Progenitor cell of endocrine pancreas (in vitro differentiated cells): ENCODE data around the gene CENPB. TPM values are rescaled to one million over a fixed set of nuclear protein-coding genes. Genes with fewer than 3 reads are reported as not detected.

Experiments used
- DNase-seq: peaks from one replicate; pipeline ENCODE4 v3.0.0; 2021; ENCODE audit warnings: low spot score; ENCODE audit not compliant: unreplicated experiment
- H3K27ac Mint-ChIP-seq: 2 replicates; pipeline ENCODE4 v1.8.0; 2021; ENCODE audit warnings: mild to moderate bottlenecking, moderate library complexity, mixed read lengths
- H3K27me3 Mint-ChIP-seq: 2 replicates; pipeline ENCODE4 v1.8.0; 2021; ENCODE audit warnings: mixed read lengths
- H3K36me3 Mint-ChIP-seq: 2 replicates; pipeline ENCODE4 v1.8.0; 2022; ENCODE audit warnings: mixed read lengths; ENCODE audit not compliant: insufficient read depth
- H3K4me1 Mint-ChIP-seq: 2 replicates; pipeline ENCODE4 v1.8.0; 2021; ENCODE audit warnings: low read depth, mixed read lengths
- H3K4me3 Mint-ChIP-seq: 2 replicates; pipeline ENCODE4 v1.8.0; 2021; ENCODE audit warnings: low read depth, mild to moderate bottlenecking, moderate library complexity, mixed read lengths
- H3K9me3 Mint-ChIP-seq: 2 replicates; pipeline ENCODE4 v1.8.0; 2021; ENCODE audit warnings: low read depth, mixed read lengths
- total RNA-seq: library from RNA; stranded (reverse); gene quantifications from 2 replicates; pipeline ENCODE4 v1.2.1, GENCODE V29; 2021
- TF ChIP-seq, protein P1 (sequence below): fragments of 200-600 bp; sonication (generic); IDR thresholded peaks from one replicate; pipeline ENCODE4 v1.5.0; 2021; ENCODE audit warnings: antibody characterized with exemption, mild to moderate bottlenecking; ENCODE audit not compliant: unreplicated experiment

Gene CENPB
- total RNA-seq, 1 donor from 2014 or later: 49.6 TPM

DNA sequence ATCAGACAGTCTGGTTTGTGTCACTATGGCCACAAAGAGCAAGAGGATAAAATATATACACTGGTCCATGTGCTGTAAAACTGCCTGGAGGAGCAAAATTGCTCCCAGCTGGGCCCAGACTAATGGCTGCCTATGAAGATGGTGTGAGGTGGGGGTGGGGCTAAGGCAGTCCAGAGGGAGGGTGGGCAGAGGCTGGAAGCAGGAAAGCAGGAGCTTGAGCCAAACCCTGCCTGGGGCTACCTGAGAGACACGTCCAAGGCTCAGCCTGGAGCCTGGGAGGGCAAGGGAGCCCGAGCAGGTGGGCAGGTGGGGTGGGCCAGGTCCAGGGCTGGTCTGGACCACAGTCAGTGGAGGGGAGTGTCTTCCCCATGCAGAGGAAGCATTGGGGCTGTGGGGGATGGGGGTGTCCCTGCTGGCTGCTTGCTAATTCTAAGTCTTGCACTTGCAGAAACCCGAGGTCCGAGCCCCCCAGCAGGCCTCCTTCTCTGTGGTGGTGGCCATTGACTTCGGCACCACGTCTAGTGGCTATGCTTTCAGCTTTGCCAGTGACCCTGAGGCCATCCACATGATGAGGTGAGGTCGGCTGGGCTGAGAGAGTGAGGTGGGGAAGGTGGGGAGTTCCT is 44.6 kb downstream of the CENPB start:
- Mint-ChIP-seq H3K9me3 (no peaks in the 10 kb centered on the region), H3K27me3 (peaks cover 46% of the 10 kb centered on the region), H3K4me3 (no peak overlapping the region), H3K4me1 (peaks cover 7% of the 10 kb centered on the region), H3K27ac (no peak overlapping the region), H3K36me3 (no peaks in the 10 kb centered on the region)
- TF ChIP-seq, protein P1, sequence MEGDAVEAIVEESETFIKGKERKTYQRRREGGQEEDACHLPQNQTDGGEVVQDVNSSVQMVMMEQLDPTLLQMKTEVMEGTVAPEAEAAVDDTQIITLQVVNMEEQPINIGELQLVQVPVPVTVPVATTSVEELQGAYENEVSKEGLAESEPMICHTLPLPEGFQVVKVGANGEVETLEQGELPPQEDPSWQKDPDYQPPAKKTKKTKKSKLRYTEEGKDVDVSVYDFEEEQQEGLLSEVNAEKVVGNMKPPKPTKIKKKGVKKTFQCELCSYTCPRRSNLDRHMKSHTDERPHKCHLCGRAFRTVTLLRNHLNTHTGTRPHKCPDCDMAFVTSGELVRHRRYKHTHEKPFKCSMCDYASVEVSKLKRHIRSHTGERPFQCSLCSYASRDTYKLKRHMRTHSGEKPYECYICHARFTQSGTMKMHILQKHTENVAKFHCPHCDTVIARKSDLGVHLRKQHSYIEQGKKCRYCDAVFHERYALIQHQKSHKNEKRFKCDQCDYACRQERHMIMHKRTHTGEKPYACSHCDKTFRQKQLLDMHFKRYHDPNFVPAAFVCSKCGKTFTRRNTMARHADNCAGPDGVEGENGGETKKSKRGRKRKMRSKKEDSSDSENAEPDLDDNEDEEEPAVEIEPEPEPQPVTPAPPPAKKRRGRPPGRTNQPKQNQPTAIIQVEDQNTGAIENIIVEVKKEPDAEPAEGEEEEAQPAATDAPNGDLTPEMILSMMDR: no peak
- DNase-seq: no peak

DNA sequence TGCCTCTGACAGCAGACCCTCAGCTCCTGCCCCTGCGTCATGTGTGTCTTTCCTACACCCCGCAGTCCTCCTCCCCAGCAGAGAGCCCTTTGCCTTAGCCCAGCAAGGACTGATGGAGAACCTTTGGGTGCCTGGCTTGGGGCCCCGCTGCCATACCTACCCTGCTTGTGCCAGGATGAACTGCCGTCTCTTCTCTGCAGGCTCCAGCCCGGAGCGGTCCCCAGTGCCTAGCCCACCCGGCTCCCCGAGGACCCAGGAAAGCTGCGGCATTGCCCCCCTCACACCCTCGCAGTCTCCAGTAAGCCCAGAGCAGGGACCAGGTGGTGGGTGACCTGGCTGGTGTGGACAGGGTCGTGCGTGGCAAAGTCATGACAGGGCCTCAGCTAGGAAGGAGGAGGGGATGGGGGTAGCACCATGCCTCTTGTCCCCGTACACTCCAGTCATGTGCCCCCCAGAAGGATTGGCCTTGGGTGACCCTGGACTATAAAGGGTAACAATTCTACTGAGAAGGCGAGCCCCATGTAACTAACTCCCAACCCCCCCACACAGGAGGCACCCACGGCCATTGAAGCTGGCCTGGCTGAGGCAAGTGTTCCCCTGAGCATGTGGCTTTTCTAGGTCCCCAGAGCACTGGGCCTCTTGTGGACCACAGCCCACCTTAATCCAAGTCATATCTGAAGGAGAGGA is 45.8 kb downstream of the CENPB start:
- peaks cover 41% of the 10 kb centered on the region for H3K27me3 Mint-ChIP-seq
- no peak for DNase-seq
- TF ChIP-seq, protein P1: no peak
- H3K27ac Mint-ChIP-seq: no peak overlapping the region
- H3K36me3 Mint-ChIP-seq: no peaks in the 10 kb centered on the region
- H3K4me1 Mint-ChIP-seq: peaks cover 12% of the 10 kb centered on the region
- H3K4me3 Mint-ChIP-seq: no peak overlapping the region
- H3K9me3 Mint-ChIP-seq: no peaks in the 10 kb centered on the region

DNA sequence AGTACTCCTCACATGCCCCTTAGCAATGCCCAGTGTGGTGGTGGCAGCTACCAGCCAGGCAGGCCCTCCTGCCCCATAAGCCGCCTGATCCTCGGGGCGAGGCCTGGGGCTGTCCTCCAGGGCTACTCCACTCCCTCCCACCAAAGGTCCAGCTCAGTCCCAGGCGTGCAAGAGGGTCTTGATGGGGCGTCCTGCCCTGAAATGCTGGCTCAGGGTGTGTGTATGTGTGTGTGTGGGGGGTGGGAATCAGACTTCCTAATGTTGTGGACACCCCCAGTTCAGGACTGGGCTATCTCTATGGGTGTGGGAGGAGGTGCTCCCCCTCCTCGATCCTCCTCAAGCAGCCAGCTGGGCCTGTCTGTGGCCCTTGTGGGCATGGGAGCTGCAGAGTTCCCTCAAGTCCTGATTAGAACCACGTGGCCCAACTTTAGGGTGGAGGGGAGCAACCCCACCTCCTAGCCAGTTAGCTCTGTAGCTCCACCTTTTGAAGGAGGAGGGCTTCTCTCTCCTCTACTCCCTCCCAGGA is 46.6 kb downstream of the CENPB start:
- TF ChIP-seq, protein P1: no peak
- no peaks in the 10 kb centered on the region for H3K36me3 Mint-ChIP-seq
- H3K9me3 Mint-ChIP-seq: no peaks in the 10 kb centered on the region
- peaks cover 37% of the 10 kb centered on the region for H3K27me3 Mint-ChIP-seq
- H3K27ac Mint-ChIP-seq: no peak overlapping the region
- no peak for DNase-seq
- no peak overlapping the region for H3K4me3 Mint-ChIP-seq
- H3K4me1 Mint-ChIP-seq: peaks cover 14% of the 10 kb centered on the region

DNA sequence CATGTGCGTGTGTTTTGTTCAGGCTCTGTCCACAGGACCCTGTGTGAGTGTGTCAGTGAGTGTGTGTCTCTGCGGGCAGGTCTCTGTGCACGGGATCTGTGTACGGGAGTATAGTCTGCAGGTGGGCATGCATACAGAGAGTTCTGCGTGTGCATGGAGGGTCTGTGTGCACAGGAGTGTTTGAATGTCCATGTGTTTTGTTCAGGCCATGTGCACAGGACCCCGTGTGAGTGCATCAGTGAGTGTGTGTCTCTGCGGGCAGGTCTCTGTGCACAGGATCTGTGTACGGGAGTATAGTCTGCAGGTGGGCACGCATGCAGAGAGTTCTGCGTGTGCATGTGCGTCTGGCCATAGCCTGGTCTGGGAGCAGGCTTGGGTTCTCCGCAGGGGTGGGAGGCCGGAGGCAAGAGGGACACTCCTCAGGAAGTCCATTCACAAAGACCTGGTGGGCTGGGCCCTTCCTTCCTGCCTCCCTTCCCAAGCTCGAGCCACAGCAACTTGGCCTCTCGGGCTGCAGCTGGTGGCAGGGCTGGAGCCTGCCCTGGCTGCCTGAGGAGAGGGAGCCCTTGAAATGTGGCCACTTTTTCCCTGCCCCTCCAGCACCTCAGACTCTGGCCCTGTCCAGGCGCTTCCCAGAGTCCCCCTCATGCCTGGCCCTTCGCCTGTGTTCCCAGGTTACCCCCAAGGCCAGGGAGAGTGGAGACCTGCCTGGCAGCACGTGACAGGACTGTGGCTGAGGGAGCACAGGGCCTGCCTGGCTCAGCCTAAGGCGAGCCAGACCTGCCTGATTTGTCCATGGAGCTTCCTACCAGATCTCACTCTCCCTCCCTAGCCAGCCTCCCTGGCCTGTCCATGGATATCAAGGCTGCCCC is 47.2 kb downstream of the CENPB start:
- H3K27me3 Mint-ChIP-seq: peaks cover 32% of the 10 kb centered on the region
- no peak overlapping the region for H3K27ac Mint-ChIP-seq
- no peak overlapping the region for H3K4me3 Mint-ChIP-seq
- no peaks in the 10 kb centered on the region for H3K36me3 Mint-ChIP-seq
- TF ChIP-seq, protein P1: no peak
- no peaks in the 10 kb centered on the region for H3K9me3 Mint-ChIP-seq
- no peak for DNase-seq
- peaks cover 14% of the 10 kb centered on the region for H3K4me1 Mint-ChIP-seq
